ENCODE data around the gene CEMIP.

GRCh38 chr15:80932989-80933388 lies 153.8 kb downstream of the CEMIP start:
- TF ChIP-seq CTCF (conservative IDR thresholded peaks at IDR 0.05; ENCODE audit: low read depth, low read length) (no peak), EZH2phosphoT487 (IDR thresholded peaks at IDR 0.05; ENCODE audit: borderline replicate concordance, low read length) (no peak)

Measured in PC-3 (cell line).